AG08396 (cell line): ENCODE measurements around the gene RHOA.
"Not testable (repeated sequence)": the region's sequence is repeated elsewhere in the genome, so short reads cannot be mapped to it uniquely, and the experiment has no call there.

Experiments used
- DNase-seq: peaks from one replicate; pipeline ENCODE4 v3.0.0; 2012; ENCODE audit warnings: low spot score, mixed read lengths

RHOA gene

DNA sequence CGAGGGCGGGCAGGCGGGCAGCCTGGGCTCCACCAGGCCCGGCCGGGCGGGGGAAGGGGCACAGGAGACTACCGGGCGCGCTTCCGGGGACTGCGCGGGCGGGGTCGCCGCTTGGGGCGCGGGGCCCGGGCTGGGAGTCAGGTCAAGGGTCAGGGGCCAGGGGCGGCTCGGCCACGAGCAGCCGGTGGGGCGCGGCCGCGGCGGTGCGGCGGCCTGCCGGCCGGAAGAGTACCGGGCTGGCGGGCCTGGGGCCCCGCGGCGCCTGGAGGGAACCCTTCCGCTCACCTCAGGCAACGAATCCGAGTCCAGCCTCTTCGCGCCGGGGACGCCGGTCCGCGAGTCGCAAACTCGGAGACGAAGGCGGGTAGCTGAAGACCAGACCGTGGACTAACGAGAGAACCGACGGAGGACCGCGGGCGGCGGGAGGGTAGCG is 225 bp downstream of the RHOA start:
- peak; percentile 36 for DNase-seq

DNA sequence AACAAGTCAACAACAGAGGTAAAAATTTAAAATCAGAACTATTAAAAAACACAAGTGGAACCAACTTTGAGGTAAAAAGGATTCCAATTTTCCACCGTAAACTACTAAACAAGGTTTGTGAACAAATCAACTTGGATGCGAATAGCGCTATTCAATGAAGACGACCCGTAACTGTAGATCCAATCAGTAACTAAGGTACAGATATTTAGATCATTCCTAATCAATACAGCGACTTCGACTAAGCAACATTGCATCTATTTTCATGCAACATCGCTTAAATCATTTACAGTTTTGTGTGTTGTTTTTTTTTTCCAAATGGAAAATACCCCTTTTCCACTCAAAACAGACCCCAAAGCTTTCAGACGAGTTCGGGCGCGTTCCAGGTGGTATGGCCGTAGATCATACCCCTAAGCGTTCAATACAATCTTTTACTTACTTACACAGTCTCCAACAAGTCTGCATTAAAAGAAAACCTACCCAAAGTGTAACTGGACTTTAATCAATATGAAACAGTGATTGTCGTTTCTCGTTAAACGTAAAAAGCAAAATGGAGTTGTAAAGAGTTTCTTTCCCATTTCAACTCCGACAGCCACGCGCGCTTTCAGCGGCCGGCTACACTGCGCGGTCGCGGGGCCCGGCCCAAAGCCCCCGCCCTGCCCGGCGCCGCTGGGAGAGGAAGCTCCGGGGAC is 786 bp downstream of the RHOA start:
- DNase-seq = no peak

GRCh38 chr3:49410066-49410845 is 1.5 kb downstream of the RHOA start:
- DNase-seq = no peak

GRCh38 chr3:49406571-49407565 is 4.9 kb downstream of the RHOA start:
- no peak for DNase-seq

GRCh38 chr3:49405570-49405969 is 6.2 kb downstream of the RHOA start:
- not testable (repeated sequence) for DNase-seq

DNA sequence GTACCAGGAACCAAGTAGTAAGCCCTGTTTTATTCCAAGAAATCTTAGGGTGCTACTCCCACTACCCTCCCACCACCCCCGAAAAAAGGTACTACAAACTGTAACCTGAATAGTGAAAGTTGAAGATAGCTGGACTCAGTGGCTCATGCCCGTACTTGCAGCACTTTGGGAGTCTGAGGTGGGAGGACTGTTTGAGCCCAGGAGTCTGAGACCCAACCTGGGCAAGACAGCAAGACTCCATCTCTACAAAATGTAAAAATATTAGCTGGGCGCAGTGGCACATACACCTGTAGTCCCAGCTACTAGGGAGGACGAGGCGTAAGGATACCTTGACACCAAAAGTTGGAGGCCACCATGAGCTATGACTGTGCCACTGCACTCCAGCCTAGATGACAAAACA is 7.9 kb downstream of the RHOA start:
- DNase-seq = no peak

GRCh38 chr3:49401766-49402165 is 10.0 kb downstream of the RHOA start:
- no peak for DNase-seq

DNA sequence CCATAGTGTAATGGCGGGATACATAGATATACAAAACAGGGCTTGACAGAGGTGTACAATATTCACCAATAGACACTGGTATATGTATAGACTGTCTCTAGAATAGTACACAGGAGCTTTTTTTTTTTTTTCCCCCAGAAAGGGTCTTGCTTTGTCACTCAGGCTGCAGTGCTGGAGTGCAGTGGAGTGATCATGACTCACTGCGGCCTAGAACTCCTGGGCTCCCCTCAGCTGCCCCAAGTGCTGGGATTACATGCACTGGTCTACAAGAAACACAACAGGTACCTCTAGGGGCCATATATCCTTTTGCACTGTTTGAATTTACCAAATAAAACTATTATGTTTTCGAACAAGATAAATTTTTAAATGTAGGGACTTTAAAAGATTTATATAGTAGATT is 12.3 kb downstream of the RHOA start:
- DNase-seq = no peak

- no peak for DNase-seq
These were observed 14.3 kb downstream of the RHOA start for GRCh38 chr3:49397470-49397869.

- DNase-seq = not testable (repeated sequence)
These were observed 20.5 kb downstream of the RHOA start for GRCh38 chr3:49391310-49391709.

DNA sequence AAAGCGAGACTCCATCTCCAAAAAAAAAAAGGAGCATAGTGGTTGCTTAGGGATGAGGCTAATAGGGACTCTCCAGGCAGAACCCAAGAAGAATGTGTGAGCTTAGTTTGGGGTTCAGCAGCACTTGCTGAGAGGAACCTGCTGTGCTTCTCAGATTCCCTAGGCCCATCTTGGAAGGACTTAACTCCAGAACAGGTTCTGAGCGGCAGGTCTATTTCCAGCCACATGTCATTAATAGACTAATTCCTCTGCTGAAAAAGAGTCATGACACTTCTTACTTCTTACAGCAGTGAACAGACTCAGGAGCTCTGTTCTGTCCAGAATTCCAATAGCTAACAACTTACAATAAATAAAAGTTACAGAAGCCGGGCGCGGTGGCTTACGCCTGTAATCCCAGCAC is 22.5 kb downstream of the RHOA start:
- DNase-seq = no peak

GRCh38 chr3:49388289-49388820 is 23.4 kb downstream of the RHOA start:
- no peak for DNase-seq

DNA sequence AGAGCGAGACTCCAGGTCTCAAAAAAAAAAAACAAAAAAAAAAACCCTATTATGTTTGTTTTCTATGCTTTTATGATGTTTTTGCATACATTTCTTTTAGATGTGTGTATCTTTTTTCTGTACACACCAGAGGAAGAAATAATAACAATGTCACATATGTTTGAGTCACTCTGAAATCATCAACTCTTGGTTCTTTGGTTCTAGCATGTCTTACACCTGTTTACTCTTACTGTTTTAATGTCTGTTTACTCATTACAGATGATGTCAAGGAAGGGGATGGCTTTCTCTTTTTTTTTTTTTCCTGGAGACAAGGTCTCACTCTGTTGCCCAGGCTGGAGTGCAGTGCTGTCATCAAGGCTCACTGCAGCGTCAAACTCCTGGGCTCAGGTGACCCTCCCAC is 24.1 kb downstream of the RHOA start:
- no peak for DNase-seq

GRCh38 chr3:49386056-49386756 is 25.6 kb downstream of the RHOA start:
- DNase-seq = no peak

GRCh38 chr3:49385617-49386016 is 26.2 kb downstream of the RHOA start:
- DNase-seq = no peak

- no peak for DNase-seq
These were observed 28.4 kb downstream of the RHOA start for GRCh38 chr3:49383387-49383786.

- no peak for DNase-seq
These were observed 33.4 kb downstream of the RHOA start for GRCh38 chr3:49378249-49378895.

- no peak for DNase-seq
These were observed 34.3 kb downstream of the RHOA start for GRCh38 chr3:49377483-49377882.

- no peak for DNase-seq
These were observed 39.8 kb downstream of the RHOA start for GRCh38 chr3:49371946-49372345.

DNA sequence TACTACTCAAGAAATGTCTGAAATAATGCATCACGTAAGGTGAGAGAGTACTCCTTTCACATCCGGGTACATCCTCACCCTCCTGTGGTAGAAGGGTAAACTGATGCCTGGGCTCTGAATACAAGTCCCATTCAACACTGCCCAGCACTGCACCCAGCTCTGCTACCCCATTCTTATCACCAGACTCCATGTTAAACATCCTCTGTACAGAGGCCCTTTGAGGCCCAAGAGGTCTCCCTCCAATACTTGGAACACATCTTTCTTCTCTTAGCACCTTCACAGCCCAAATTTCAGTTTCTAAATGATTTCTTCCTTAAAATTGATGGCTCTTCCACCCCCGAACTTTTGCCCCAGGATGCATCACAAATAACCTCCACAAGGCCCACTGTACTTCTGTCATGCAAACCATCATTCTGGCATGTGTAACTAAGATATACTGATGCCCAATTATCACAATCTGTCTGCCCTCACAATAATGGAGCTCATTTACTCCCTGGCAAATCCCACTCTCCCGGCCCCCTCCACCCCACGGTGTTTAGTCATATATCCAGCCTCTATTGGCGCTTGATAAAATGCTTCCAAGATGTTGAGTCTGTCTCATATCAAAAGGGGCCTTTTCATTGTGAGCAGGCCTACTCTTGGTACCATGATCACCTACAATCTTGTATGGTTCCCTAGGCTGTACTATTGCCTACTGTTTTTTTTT is 41.0 kb downstream of the RHOA start:
- no peak for DNase-seq
